NCI-H2227 (cell line): ENCODE results near the gene TTLL12.

Experiments
- DNase-seq: peaks from one replicate; lab custom pipeline; 2025; ENCODE audit not compliant: unreplicated experiment; lab: John Stamatoyannopoulos, UW

The TTLL12 gene

DNA sequence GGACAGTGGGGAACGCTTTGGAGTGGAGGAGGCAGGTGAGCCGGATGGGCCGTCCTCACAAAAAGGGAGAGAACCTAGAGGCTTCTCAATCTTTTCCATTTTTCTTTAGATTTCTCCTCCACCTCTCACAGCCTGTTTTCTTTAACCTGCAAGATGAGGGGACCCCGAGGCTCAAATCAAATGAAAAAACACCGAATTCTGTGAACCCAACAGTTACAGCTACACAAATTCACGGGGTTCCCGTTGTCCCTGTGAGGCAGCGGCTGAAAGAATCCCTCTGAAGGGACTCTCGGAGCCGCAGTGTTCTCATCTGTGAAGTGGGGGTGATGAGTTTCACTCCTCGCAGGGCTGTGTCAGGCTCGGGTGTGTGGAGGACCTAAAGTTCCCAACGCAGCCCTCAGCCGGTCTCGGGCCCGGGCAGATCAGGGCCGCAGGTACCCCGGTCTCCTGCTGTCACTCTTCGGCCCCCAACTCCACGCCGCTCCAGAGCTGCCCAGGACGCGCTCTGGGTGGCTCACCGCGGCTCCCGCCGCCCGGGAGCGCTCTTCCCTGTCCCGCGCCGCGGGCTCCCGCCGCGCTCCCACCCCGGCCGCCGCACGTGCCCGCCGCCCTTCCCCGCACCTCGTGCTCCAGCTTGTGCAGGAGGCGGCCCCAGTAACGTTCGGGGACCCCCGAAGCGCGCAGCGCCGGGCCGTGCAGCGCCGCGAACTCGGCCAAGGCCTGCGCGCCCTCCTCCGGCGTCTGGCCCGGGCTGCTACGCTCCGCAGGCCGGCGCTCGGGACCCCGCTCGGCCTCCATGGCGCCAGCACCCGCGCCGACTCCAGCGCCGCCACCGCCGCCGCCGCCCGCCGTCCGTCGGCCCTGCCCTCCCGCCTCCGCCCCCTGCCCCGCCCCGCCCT, at the start of gene TTLL12:
TTLL12 (minus strand) TSS at position 863 of the 899 bp plus-strand sequence; CDS start at position 798, 65 bp downstream.
- peak; percentile 63 for DNase-seq

DNA sequence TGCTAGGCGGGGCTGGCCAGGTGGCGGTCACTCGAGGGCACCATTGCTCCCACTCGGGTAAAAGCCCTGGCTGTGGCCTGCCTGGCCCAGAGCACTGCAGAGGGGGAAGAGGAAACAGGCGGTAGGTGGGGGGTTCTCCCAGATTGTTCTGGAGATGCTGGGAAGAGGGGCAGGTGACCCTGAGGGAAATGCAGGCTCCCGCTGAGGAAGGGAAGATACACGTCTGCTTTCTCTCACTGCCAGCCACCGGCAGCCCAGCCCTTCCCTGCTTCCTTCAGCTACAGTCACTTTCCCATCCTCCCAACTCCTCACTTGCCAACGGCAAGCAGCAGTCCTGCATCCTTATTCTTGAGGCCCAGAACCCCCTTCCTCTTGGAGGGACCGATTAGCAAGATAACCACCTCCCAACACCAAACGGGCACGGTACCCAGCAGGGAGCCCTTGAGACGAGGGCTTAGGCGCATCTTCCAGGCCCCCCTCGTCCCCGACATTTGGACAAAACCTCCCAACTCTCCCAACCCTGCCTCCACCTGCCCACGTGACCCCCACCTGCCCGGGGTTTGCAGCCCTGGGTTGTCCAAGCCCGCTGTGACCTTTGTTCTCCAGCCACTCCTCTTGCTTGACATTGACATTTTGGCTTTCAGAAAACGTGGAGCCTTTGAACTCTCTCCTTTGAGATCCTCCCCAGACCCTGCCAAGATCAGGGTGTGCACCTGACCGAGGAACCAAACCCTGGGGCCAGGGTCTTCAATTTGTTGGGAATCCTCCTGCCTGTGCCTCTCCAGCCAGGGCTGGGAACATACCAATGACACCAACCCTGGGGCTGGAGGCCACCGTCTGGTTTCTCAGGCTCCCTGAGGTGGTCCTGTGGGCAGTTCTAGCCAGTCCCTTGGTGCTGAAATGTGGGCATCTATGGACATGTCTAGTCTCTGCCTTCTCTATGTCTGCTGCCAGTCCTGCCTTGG, 48.8 kb upstream of the TTLL12 start:
- no peak for DNase-seq

DNA sequence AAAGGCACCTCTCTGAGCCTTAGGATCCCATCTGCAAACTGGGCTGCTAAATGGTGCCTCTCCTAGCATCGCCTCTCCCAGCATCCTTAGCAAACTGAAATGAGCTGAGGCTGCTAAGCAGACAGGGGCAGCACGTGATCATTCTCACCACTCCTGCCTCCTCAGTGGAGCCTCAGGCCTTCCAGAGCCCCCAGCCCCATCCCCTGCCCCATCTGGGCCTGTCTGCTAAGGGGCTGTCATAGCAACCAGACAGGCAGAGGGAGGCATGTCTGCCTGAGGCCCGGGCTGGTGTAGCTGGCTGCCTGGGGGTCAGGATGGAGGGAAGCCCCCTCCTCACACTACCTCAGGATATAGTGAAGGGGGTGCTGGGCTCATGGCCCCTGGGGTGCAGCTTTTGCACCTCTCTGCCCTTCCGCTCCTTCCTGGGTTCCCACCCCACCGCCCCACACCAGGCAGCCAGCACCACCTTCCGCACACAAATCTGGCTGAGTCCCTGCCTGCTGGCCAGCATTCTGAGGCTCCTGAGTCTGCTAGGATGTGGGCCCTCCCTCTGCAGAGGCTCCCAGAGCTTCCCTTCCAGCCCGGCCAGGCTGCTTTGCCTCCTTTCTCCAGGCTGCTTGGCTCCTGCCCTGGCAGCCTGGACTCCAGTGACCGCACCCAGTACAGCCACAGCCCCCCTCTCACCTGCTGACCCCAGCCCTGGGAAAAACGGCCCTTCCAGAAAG, 47.5 kb upstream of the TTLL12 start:
- DNase-seq, result no peak

- no peak for DNase-seq
These were observed 46.6 kb upstream of the TTLL12 start for GRCh38 chr22:43233529-43233928.

- no peak for DNase-seq
These were observed 45.5 kb upstream of the TTLL12 start for GRCh38 chr22:43232445-43232844.

GRCh38 chr22:43231724-43232034, 44.7 kb upstream of the TTLL12 start:
- no peak for DNase-seq

- peak; percentile 77 for DNase-seq
These were observed 44.2 kb upstream of the TTLL12 start for GRCh38 chr22:43230971-43231723.

GRCh38 chr22:43230571-43230970, 43.6 kb upstream of the TTLL12 start:
- DNase-seq, result no peak

DNA sequence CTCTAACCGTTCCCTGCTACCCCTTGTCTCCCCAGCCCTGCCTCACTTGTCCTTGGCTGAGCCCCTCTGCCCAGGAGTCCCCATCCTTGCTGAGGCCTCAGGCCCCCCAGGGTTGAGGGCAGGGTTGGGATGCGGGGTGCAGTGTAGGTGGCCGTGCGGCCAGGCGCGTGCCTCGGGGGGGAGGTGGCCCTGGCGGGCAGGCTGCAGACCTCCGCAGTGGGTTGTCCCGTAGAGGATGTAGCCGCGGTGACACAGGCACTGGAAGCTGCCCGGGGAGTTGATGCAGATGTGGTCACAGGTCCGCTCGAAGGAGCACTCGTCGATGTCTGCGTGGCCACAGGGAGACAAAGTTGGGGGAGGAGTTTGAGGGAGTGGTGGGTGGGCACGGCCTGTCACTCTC, 41.9 kb upstream of the TTLL12 start:
- no peak for DNase-seq

DNA sequence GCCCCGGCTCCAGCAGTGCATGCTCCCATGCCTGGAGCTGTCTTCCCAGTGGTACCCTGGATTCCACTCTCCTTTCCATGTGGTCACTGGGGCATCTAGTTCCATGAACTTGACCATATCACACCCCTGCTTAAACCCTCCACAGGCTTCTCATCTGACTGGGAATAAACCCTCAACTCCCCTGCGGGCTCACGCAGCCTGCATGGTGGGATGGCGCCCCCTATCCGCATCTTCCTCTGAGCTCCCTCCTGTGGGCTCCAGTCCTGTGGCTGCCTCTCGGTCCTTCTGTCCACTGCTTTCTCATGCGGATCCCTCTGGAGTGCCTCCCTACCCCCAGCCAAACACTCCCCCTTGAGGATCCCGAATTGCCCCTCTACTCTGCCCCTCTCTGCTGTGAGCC, 41.4 kb upstream of the TTLL12 start:
- no peak for DNase-seq

GRCh38 chr22:43227239-43227630, 40.3 kb upstream of the TTLL12 start:
- DNase-seq, result peak; percentile 13

- DNase-seq, result peak; percentile 20
These were observed 39.7 kb upstream of the TTLL12 start for GRCh38 chr22:43226377-43227238.

DNA sequence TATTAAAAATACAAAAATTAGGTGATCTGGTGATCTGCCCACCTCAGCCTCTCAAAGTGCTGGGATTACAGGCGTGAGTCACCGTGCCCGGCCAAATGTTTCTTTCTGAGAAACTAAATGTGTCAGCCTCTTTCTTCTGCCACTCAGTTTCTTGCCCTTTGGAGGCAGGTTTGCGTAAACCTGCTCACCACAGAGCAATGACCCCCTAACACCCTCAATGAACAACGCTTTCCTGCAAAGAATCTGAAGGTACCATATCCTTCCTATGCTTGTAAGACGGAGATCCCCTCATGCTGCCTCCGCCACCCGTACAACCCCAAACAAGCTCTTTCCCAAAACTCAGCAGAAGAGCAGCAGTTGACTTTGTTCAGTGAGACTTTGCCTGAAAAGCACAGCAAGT, 38.7 kb upstream of the TTLL12 start:
- DNase-seq, result no peak

DNA sequence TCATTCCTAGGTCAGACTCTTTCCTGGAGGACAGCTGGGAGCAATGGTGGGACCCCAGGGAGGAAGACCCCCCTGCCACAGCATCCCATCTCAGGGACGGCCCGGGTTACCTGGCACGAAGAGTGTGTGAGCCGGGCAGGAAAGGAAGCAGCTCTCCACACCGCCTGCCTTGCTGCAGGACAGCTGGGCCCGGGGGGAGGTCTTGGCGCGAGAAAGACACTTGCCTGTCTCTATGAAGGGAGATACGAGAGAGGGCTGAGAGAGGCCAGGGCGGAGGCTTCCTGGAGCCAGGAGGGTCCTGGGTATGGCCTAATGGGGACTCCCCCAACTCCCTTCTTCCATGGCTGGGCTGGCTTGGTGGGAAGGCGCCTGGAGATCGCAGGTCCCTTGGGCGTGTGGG, 36.1 kb upstream of the TTLL12 start:
- DNase-seq, result no peak

DNA sequence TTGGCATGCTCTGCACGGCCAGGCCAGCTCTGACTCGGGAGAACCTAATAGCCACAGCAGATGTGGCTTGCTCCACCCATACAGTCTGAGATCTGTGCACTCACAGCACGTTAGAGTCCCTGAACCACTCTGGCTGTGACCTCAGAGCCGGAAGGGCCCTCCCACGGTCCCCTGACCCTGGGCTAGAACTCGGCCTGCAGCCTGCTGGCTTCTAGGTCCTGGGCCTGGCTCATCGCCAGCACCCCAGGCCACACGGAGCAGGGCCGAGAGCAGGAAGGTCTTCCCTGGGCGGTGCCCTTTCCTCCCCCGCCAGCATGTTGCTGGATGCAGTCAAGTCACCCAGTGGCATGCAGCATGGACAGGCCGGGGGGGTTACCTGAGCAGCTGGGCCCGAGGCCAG, 35.3 kb upstream of the TTLL12 start:
- no peak for DNase-seq

GRCh38 chr22:43220625-43221380, 33.9 kb upstream of the TTLL12 start:
- no peak for DNase-seq

GRCh38 chr22:43218786-43219185, 31.9 kb upstream of the TTLL12 start:
- no peak for DNase-seq

- no peak for DNase-seq
These were observed 30.5 kb upstream of the TTLL12 start for GRCh38 chr22:43217285-43218030.
